GM18868 (cell line): Measurements from ENCODE around the gene CCDC152.
"Not testable (repeated sequence)": the region's sequence is repeated elsewhere in the genome, so short reads cannot be mapped to it uniquely, and the experiment has no call there.

Source experiments
- ATAC-seq: cut with Tn5 transposase; IDR thresholded peaks from one replicate; pipeline ENCODE4 v1.9.1; 2021; ENCODE audit warnings: mild to moderate bottlenecking, moderate library complexity; ENCODE audit not compliant: unreplicated experiment

Gene CCDC152

GRCh38 chr5:42811591-42812446 lies 55.2 kb downstream of the CCDC152 start, which contains the start of gene SELENOP:
Gene SELENOP (minus strand): TSS chr5:42811892. CDS start chr5:42808353, 3,539 bp downstream.
- ATAC-seq, result no peak

GRCh38 chr5:42812620-42813019 lies 56.0 kb downstream of the CCDC152 start:
- ATAC-seq, result no peak

- no peak for ATAC-seq
Observed at GRCh38 chr5:42813533-42813932, 56.9 kb downstream of the CCDC152 start.

- not testable (repeated sequence) for ATAC-seq
Observed at GRCh38 chr5:42816546-42816945, 59.9 kb downstream of the CCDC152 start.

- no peak for ATAC-seq
Observed at GRCh38 chr5:42819745-42820144, 63.1 kb downstream of the CCDC152 start.

GRCh38 chr5:42822548-42822947 lies 65.9 kb downstream of the CCDC152 start:
- ATAC-seq, result no peak

- ATAC-seq, result no peak
Observed at GRCh38 chr5:42824347-42824976, 67.8 kb downstream of the CCDC152 start.

- ATAC-seq, result no peak
Observed at GRCh38 chr5:42825422-42826148, 69.0 kb downstream of the CCDC152 start.

- no peak for ATAC-seq
Observed at GRCh38 chr5:42826757-42827515, 70.3 kb downstream of the CCDC152 start.

- ATAC-seq, result no peak
Observed at GRCh38 chr5:42828671-42829070, 72.1 kb downstream of the CCDC152 start.

GRCh38 chr5:42830924-42831323 lies 74.3 kb downstream of the CCDC152 start:
- no peak for ATAC-seq

- ATAC-seq, result no peak
Observed at GRCh38 chr5:42832060-42832459, 75.4 kb downstream of the CCDC152 start.

- no peak for ATAC-seq
Observed at GRCh38 chr5:42836070-42836769, 79.6 kb downstream of the CCDC152 start.

- ATAC-seq, result no peak
Observed at GRCh38 chr5:42837601-42838000, 81.0 kb downstream of the CCDC152 start.

GRCh38 chr5:42839196-42839595 lies 82.6 kb downstream of the CCDC152 start:
- no peak for ATAC-seq

- ATAC-seq, result no peak
Observed at GRCh38 chr5:42840269-42840668, 83.7 kb downstream of the CCDC152 start.

GRCh38 chr5:42840842-42841567 lies 84.4 kb downstream of the CCDC152 start:
- no peak for ATAC-seq

- no peak for ATAC-seq
Observed at GRCh38 chr5:42842921-42843641, 86.5 kb downstream of the CCDC152 start.
